BE2C (cell line): ENCODE results near the gene VSIG10.

Experiments used
- DNase-seq: peaks from one replicate; pipeline ENCODE4 v3.0.0-alpha.2; 2020
- H3K27me3 ChIP-seq: fragments of 250-450 bp; sonication (Bioruptor Pico); 2 replicates; pipeline ENCODE4 v1.5.1; 2020; ENCODE audit warnings: mild to moderate bottlenecking
- H3K36me3 ChIP-seq: fragments of 250-450 bp; sonication (Bioruptor Pico); 2 replicates; pipeline ENCODE4 v1.5.1; 2020; ENCODE audit warnings: mild to moderate bottlenecking
- H3K4me1 ChIP-seq: fragments of 250-450 bp; sonication (Bioruptor Pico); 2 replicates; pipeline ENCODE4 v1.5.1; 2020
- H3K4me3 ChIP-seq: 2 replicates; pipeline ENCODE4 v1.5.1; 2011; ENCODE audit warnings: low read depth, low read length
- H3K9me3 ChIP-seq: fragments of 250-450 bp; sonication (Bioruptor Pico); 2 replicates; pipeline ENCODE4 v1.5.1; 2020
- TF ChIP-seq, protein P1 (sequence below): IDR thresholded peaks from 2 replicates; pipeline ENCODE4 v1.5.1; 2012; ENCODE audit warnings: mild to moderate bottlenecking, low read depth, low read length

VSIG10 gene

DNA sequence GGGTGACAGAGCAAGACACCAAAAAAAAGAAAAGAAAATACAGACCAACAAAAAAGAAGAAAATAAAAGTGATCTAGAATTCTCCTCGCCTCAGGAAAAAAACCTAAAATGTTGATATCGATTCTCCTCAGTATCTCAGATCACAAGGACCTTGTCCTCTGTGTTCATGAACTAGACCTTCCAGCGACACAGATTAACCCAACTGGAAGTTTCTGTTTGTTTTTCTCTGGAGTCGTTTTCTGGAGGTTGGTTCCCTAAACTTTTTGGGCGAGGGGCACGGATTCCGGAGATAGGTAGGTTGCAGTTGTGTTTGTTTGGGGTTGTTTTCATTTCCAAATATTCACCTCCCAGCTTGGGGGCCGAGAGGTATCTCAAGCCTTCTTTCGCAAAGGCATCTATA is 87.9 kb downstream of the VSIG10 start:
- Histone ChIP-seq H3K9me3 (no peaks in the 10 kb centered on the region), H3K27me3 (no peaks in the 10 kb centered on the region), H3K36me3 (peaks cover 20% of the 10 kb centered on the region), H3K4me1 (no peaks in the 10 kb centered on the region), H3K4me3 (peak overlapping the region; percentile 71)
- no peak for DNase-seq
- TF ChIP-seq, protein P1, sequence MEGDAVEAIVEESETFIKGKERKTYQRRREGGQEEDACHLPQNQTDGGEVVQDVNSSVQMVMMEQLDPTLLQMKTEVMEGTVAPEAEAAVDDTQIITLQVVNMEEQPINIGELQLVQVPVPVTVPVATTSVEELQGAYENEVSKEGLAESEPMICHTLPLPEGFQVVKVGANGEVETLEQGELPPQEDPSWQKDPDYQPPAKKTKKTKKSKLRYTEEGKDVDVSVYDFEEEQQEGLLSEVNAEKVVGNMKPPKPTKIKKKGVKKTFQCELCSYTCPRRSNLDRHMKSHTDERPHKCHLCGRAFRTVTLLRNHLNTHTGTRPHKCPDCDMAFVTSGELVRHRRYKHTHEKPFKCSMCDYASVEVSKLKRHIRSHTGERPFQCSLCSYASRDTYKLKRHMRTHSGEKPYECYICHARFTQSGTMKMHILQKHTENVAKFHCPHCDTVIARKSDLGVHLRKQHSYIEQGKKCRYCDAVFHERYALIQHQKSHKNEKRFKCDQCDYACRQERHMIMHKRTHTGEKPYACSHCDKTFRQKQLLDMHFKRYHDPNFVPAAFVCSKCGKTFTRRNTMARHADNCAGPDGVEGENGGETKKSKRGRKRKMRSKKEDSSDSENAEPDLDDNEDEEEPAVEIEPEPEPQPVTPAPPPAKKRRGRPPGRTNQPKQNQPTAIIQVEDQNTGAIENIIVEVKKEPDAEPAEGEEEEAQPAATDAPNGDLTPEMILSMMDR: no peak

- Histone ChIP-seq H3K36me3 (peaks cover 16% of the 10 kb centered on the region), H3K4me1 (no peaks in the 10 kb centered on the region)
- no peak for DNase-seq
Observed at GRCh38 chr12:118015306-118015705, 88.5 kb downstream of the VSIG10 start.

More at GRCh38 chr12:118015306-118015705, 88.5 kb downstream of the VSIG10 start:
- TF ChIP-seq, protein P1: no peak
- Histone ChIP-seq H3K9me3 (no peaks in the 10 kb centered on the region), H3K27me3 (no peaks in the 10 kb centered on the region), H3K4me3 (no peak overlapping the region)
